Cardiac fibroblast (primary cell): ENCODE data around the gene B3GNT8.
"Not testable (repeated sequence)": the region's sequence is repeated elsewhere in the genome, so short reads cannot be mapped to it uniquely, and the experiment has no call there.

Experiments used
- DNase-seq, 2 donors: peaks; one replicate each; pipeline versions ENCODE4 v3.0.0 to v3.0.0-alpha.2; 2010; ENCODE audit warnings: low read depth in 2 of 2
- H3K4me3 ChIP-seq, 2 donors: replicated peaks in 1 of 2; 1 replicate in 1 of 2; 2 replicates in 1 of 2; pipeline ENCODE4 v1.5.1; 2011; ENCODE audit warnings: low read depth in 2 of 2, low read length in 2 of 2, mild to moderate bottlenecking in 2 of 2, moderate library complexity in 1 of 2
- CTCF ChIP-seq: IDR thresholded peaks from one replicate; pipeline ENCODE4 v1.5.1; 2011; ENCODE audit warnings: low read depth, mild to moderate bottlenecking, low read length, inconsistent platforms

B3GNT8 gene

DNA sequence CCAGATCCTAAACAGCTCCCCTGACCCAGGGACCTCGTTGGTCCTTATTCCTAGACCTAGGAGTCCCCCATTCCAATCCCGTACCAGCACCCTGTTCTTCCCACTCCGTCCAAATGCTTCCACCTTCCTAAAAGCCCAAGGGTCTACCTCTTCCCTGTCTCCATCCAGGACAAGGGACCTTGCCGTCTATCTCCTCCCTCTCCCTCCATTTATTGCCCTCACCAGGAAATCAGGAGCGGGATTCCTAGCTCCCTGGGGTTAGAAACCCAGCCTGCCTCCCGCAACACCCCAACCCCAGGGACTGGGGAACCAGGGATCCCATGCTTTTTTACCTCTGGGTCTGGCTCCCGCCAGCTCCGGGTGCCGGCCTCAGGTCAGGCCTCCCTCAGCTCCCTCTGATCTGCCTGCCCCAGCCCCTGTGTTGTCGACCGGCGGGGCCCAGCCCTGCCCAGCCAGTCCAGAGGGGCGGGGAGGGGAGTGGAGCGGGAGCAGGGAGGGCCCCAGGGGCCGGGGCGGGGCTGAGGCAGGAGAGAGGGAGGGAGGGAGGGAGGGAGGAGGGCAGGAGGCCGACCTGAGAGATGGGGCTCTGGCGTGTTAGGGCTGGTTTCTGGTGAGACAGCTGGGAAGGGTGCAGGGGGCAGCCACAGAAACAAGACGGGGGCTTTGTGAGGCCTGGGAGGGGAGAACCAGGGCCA is at the start of gene B3GNT8:
TSS of gene B3GNT8 (minus strand) at position 423 of the 695 bp plus-strand sequence. CDS start 596 bp downstream, outside the sequence.
- TF ChIP-seq CTCF: no peak
- peak within 1 kb of the TSS; percentile 38 to 53 for H3K4me3 ChIP-seq
- DNase-seq: peak; percentile 52 to 79

DNA sequence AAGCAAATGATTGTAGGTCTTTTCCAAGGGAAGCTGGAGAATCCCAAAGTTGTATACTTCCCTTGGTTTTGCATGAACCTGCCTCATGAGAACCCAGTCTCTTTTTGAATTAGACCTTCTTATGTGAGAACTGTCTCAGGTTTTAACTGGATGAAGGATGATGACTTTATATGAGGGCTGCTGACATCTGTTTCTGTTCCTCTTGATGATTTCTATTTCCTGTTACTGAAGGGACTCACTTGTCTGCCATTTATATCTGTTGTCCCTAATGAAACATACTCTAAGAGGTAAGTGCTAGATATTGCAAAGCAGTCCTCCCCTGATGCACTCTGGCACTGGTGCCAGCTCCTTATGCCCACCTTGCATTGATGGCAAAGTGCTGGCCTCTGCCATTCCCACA is 49.4 kb upstream of the B3GNT8 start:
- DNase-seq: no peak
- TF ChIP-seq CTCF: no peak
- H3K4me3 ChIP-seq: no peak overlapping the region

- DNase-seq, H3K4me3 ChIP-seq: not testable (repeated sequence)
These were observed 36.4 kb upstream of the B3GNT8 start for GRCh38 chr19:41463257-41464256.

GRCh38 chr19:41462497-41462896 is 35.3 kb upstream of the B3GNT8 start:
- no peak for TF ChIP-seq CTCF
- H3K4me3 ChIP-seq: no peak overlapping the region
- no peak for DNase-seq

GRCh38 chr19:41457241-41457640 is 30.1 kb upstream of the B3GNT8 start:
- no peak overlapping the region for H3K4me3 ChIP-seq
- no peak for TF ChIP-seq CTCF
- no peak for DNase-seq

DNA sequence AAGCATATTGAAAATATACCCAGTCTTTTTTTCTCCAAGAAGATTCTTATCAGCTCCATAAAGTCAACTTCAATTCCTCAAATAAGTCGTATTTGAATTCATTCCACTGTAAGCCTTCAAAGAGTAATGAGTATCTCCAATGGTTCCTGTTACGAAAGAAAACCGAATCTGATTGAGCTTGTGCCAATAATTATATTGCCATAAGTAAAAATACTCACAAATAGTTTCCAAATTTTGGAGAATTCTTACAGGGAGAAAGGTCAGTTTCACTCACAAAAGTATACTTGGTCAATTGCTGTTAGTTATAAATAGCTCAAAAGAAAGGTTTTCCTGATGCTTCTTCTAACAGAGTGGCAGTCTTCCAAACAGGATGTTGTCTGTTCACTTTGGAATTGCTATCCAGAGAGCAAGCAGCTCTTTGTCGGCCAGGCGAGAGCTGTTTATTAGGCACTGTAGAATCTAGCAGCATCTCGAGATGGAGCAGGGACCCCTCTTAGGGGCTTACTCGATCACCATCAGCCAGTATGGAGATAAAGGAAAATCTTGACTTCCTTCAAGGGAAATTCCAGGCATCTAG is 29.3 kb upstream of the B3GNT8 start:
- no peak for TF ChIP-seq CTCF
- DNase-seq: peak; percentile 66 to 78

GRCh38 chr19:41455936-41456335 is 28.8 kb upstream of the B3GNT8 start:
- no peak for TF ChIP-seq CTCF

More for the DNA sequence above, 29.3 kb upstream of the B3GNT8 start:
- no peak overlapping the region for H3K4me3 ChIP-seq

More at GRCh38 chr19:41455936-41456335, 28.8 kb upstream of the B3GNT8 start:
- no peak overlapping the region for H3K4me3 ChIP-seq
- peak; percentile 16 to 17 for DNase-seq
